GM23338 (cell line): ENCODE data around the gene NUP54. TPM values are rescaled to one million over a fixed set of nuclear protein-coding genes. Genes with fewer than 3 reads are reported as not detected.

Experiments
- ATAC-seq: fragments of 200-7000 bp; cut with Tn5 transposase; 3 replicates; pipeline ENCODE4 v1.9.1; 2020
- DNase-seq: peaks from one replicate; pipeline ENCODE4 v3.0.0-alpha.2; 2015; ENCODE audit warnings: low spot score
- H2AFZ ChIP-seq: fragments of 200-600 bp; sonication (generic); 2 replicates; pipeline ENCODE4 v1.8.0; 2016; ENCODE audit warnings: antibody characterized with exemption, mild to moderate bottlenecking, moderate library complexity
- H3F3A ChIP-seq: fragments of 200-600 bp; sonication (generic); replicated peaks from 2 replicates; pipeline ENCODE4 v1.8.0; 2017; ENCODE audit warnings: antibody characterized with exemption, mixed run types, low read depth
- H3K27ac ChIP-seq: fragments of 200-600 bp; sonication (generic); 2 replicates; pipeline ENCODE4 v1.6.1; 2016; ENCODE audit warnings: low read depth
- H3K27me3 ChIP-seq: fragments of 200-600 bp; sonication (generic); 2 replicates; pipeline ENCODE4 v1.8.0; 2016; ENCODE audit warnings: mild to moderate bottlenecking, mixed run types, moderate library complexity; ENCODE audit not compliant: insufficient read depth
- H3K36me3 ChIP-seq: fragments of 200-600 bp; sonication (generic); 2 replicates; pipeline ENCODE4 v1.8.0; 2016; ENCODE audit warnings: mild to moderate bottlenecking; ENCODE audit not compliant: insufficient read depth
- H3K4me1 ChIP-seq: fragments of 200-600 bp; sonication (generic); 2 replicates; pipeline ENCODE4 v1.8.0; 2016; ENCODE audit warnings: mild to moderate bottlenecking, moderate library complexity; ENCODE audit not compliant: insufficient read depth
- H3K4me2 ChIP-seq: fragments of 200-600 bp; sonication (generic); 2 replicates; pipeline ENCODE4 v1.7.1; 2017; ENCODE audit warnings: mixed run types
- H3K4me3 ChIP-seq: fragments of 200-600 bp; sonication (generic); 2 replicates; pipeline ENCODE4 v1.6.1; 2016; ENCODE audit warnings: mixed run types
- H3K79me2 ChIP-seq: fragments of 200-600 bp; sonication (generic); replicated peaks from 2 replicates; pipeline ENCODE4 v1.8.0; 2017; ENCODE audit warnings: mild to moderate bottlenecking; ENCODE audit not compliant: insufficient read depth
- H3K9me2 ChIP-seq: fragments of 200-600 bp; sonication (generic); 2 replicates; pipeline ENCODE4 v1.8.0; 2017; ENCODE audit not compliant: insufficient read depth
- H4K20me1 ChIP-seq: fragments of 200-600 bp; sonication (generic); replicated peaks from 2 replicates; pipeline ENCODE4 v1.8.0; 2017; ENCODE audit warnings: mild to moderate bottlenecking; ENCODE audit not compliant: insufficient read depth
- H3K27ac Mint-ChIP-seq: 2 replicates; pipeline ENCODE4 v1.8.0; 2020; ENCODE audit warnings: inconsistent platforms, mild to moderate bottlenecking, moderate library complexity, mixed read lengths
- H3K27me3 Mint-ChIP-seq: 3 replicates; pipeline ENCODE4 v1.8.0; 2022; ENCODE audit warnings: low read depth, mild to moderate bottlenecking, moderate library complexity, mixed read lengths, inconsistent platforms; ENCODE audit not compliant: insufficient read depth, poor library complexity
- H3K36me3 Mint-ChIP-seq: 3 replicates; pipeline ENCODE4 v1.8.0; 2021; ENCODE audit warnings: low read depth, mild to moderate bottlenecking, inconsistent platforms, moderate library complexity, mixed read lengths
- H3K4me1 Mint-ChIP-seq: 3 replicates; pipeline ENCODE4 v1.8.0; 2020; ENCODE audit warnings: mild to moderate bottlenecking, inconsistent platforms, mixed read lengths
- H3K4me3 Mint-ChIP-seq: 3 replicates; pipeline ENCODE4 v1.8.0; 2021; ENCODE audit warnings: moderate library complexity, mild to moderate bottlenecking, inconsistent platforms, mixed read lengths
- H3K9me3 Mint-ChIP-seq: 3 replicates; pipeline ENCODE4 v1.8.0; 2020; ENCODE audit warnings: moderate library complexity, mild to moderate bottlenecking, inconsistent platforms, mixed read lengths
- CREB1 ChIP-seq: fragments of 250-450 bp; sonication (Bioruptor Pico); IDR thresholded peaks from 2 replicates; pipeline ENCODE4 v1.5.0; 2020; ENCODE audit warnings: low read depth, mild to moderate bottlenecking, moderate library complexity
- ETS1 ChIP-seq: IDR thresholded peaks from 2 replicates; pipeline ENCODE4 v1.6.1; 2016; ENCODE audit warnings: antibody characterized with exemption
- EZH2 ChIP-seq: fragments of 200-600 bp; sonication (generic); IDR thresholded peaks from one replicate; pipeline ENCODE4 v1.8.0; 2017; ENCODE audit warnings: antibody characterized with exemption, mild to moderate bottlenecking, low read depth; ENCODE audit not compliant: unreplicated experiment
- EZH2phosphoT487 ChIP-seq: fragments of 200-600 bp; sonication (generic); IDR thresholded peaks from one replicate; pipeline ENCODE4 v1.8.1; 2018; ENCODE audit warnings: antibody characterized with exemption; ENCODE audit not compliant: unreplicated experiment
- NANOG ChIP-seq: IDR thresholded peaks from 2 replicates; pipeline ENCODE4 v1.6.1; 2016; ENCODE audit warnings: antibody characterized with exemption, borderline replicate concordance
- POLR2AphosphoS5 ChIP-seq: IDR thresholded peaks from 2 replicates; pipeline ENCODE4 v1.6.1; 2016; ENCODE audit warnings: antibody characterized with exemption, low read depth
- STAT1 ChIP-seq: IDR thresholded peaks from one replicate; pipeline ENCODE4 v1.6.1; 2016; ENCODE audit warnings: antibody characterized with exemption; ENCODE audit not compliant: unreplicated experiment
- ZNF331 ChIP-seq: fragments of 250-450 bp; sonication (Bioruptor Pico); IDR thresholded peaks from 2 replicates; pipeline ENCODE4 v1.5.0; 2020; ENCODE audit warnings: low read depth, mild to moderate bottlenecking, moderate library complexity
- polyA plus RNA-seq: library from polyadenylated mRNA; unstranded; fragments of >200 nt; fragmentation: Nextera tagmentation; extraction: Ambion mirVana; gene quantifications from 2 replicates; pipeline ENCODE4 v1.2.1, GENCODE V29; 2016
- total RNA-seq: library from RNA; depleted of rRNA; stranded (reverse); fragments of >200 nt; shearing (Covaris generic); gene quantifications from 2 replicates; pipeline ENCODE4 v1.2.3, GENCODE V29; 2014
- TF ChIP-seq, protein P1 (sequence below): IDR thresholded peaks from one replicate; pipeline ENCODE4 v1.6.1; 2018; ENCODE audit warnings: antibody characterized with exemption; ENCODE audit not compliant: unreplicated experiment
- TF ChIP-seq, protein P2 (sequence below), 2 experiments: fragments of 200-600 bp in 1 of 2; sonication (generic) in 1 of 2; conservative IDR thresholded peaks; 2 replicates each; pipeline versions ENCODE4 v1.5.1 to v1.6.1; 2016 to 2017; ENCODE audit warnings: antibody characterized with exemption in 2 of 2, low read depth in 2 of 2, mild to moderate bottlenecking in 2 of 2, moderate library complexity in 1 of 2

Gene NUP54
- total and polyA plus RNA-seq, 2 experiments from 2014 or later = 97.8 to 118 TPM

DNA sequence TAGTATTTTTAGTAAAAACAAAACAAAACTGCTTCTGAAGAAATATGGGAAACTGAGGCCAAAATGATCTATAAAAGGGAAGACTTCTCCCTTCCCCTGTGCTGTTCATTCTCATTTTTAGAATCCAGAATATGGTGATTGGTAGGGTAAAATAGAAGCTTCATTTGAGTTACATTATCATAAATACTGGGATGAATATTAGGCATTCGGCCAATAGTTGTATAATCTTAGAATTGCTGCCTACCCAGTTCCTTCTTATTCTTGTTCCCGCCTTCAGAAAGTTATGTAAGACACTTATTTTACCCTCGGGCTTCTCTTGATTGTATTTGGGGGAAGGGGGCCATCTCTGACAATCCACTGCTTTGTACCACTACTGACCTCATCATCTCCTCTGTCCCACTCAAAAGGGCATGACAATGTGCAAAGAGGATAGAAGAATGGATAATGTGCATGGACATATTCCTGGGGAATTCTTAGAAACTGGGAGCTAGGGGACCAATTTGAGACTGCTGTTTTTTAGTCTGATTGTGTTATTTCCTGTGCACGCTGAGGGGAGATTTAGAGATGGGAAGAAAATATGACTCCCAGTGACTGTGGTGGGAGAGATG is 73.1 kb downstream of the NUP54 start (continued):
- TF ChIP-seq, protein P1, sequence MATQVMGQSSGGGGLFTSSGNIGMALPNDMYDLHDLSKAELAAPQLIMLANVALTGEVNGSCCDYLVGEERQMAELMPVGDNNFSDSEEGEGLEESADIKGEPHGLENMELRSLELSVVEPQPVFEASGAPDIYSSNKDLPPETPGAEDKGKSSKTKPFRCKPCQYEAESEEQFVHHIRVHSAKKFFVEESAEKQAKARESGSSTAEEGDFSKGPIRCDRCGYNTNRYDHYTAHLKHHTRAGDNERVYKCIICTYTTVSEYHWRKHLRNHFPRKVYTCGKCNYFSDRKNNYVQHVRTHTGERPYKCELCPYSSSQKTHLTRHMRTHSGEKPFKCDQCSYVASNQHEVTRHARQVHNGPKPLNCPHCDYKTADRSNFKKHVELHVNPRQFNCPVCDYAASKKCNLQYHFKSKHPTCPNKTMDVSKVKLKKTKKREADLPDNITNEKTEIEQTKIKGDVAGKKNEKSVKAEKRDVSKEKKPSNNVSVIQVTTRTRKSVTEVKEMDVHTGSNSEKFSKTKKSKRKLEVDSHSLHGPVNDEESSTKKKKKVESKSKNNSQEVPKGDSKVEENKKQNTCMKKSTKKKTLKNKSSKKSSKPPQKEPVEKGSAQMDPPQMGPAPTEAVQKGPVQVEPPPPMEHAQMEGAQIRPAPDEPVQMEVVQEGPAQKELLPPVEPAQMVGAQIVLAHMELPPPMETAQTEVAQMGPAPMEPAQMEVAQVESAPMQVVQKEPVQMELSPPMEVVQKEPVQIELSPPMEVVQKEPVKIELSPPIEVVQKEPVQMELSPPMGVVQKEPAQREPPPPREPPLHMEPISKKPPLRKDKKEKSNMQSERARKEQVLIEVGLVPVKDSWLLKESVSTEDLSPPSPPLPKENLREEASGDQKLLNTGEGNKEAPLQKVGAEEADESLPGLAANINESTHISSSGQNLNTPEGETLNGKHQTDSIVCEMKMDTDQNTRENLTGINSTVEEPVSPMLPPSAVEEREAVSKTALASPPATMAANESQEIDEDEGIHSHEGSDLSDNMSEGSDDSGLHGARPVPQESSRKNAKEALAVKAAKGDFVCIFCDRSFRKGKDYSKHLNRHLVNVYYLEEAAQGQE = no peak
- TF ChIP-seq EZH2 (no peak), STAT1 (no peak), NANOG (no peak)

DNA sequence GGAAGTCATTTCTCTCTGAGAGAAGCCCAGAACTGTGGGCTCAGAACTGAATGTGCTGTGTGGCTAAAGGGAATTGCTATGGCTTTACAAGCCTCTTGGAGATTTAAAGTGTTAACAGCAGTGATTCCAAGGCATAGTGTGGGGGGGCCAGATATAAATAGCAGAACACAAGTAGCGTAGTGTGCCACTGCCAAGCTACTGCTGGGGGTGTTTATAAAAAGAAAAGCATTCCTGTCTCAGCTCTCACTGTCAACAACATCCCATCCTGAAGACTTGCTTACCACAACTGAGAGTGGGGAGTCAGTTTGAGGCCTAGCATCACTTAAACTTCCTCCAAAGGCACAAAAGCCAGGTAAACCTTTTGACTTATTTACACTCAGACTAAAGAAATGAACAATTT is 73.7 kb downstream of the NUP54 start, which contains the start of gene ART3:
TSS of gene ART3 (plus strand) at position 242 of the 400 bp plus-strand sequence. CDS start 1,181 bp downstream, outside the sequence.
- no peaks in the 10 kb centered on the region for H3K36me3 ChIP-seq
- H3K9me2 ChIP-seq = peaks cover 4% of the 10 kb centered on the region; the same call in 1 of the 2 replicates
- Mint-ChIP-seq H3K36me3 (no peaks in the 10 kb centered on the region), H3K4me1 (peaks cover 14% of the 10 kb centered on the region; the same call in 2 of the 3 replicates), H3K27me3 (peaks cover 2% of the 10 kb centered on the region), H3K27ac (peak within 1 kb of the TSS; percentile 8; the same call in 1 of the 2 replicates), H3K9me3 (no peaks in the 10 kb centered on the region), H3K4me3 (no peak within 1 kb of the TSS)
- H4K20me1 ChIP-seq = no peaks in the 10 kb centered on the region
- peaks cover 15% of the 10 kb centered on the region for H3K4me1 ChIP-seq
- H2AFZ ChIP-seq = no peak within 1 kb of the TSS
- H3K4me2 ChIP-seq = no peak within 1 kb of the TSS
- H3K27ac ChIP-seq = peak within 1 kb of the TSS; percentile 86
- no peaks in the 10 kb centered on the region for H3F3A ChIP-seq
- DNase-seq (peak; percentile 27), ATAC-seq (peak; percentile 16; the same call in 2 of the 3 replicates)
- no peak within 1 kb of the TSS for H3K4me3 ChIP-seq
- H3K27me3 ChIP-seq = no peaks in the 10 kb centered on the region
- no peaks in the 10 kb centered on the region for H3K79me2 ChIP-seq
- TF ChIP-seq ETS1 (no peak), EZH2 (no peak), ZNF331 (CRISPR knock-in tag) (no peak), POLR2AphosphoS5 (no peak), STAT1 (no peak), CREB1 (CRISPR knock-in tag) (no peak), NANOG (no peak), EZH2phosphoT487 (no peak)
- TF ChIP-seq, protein P2, sequence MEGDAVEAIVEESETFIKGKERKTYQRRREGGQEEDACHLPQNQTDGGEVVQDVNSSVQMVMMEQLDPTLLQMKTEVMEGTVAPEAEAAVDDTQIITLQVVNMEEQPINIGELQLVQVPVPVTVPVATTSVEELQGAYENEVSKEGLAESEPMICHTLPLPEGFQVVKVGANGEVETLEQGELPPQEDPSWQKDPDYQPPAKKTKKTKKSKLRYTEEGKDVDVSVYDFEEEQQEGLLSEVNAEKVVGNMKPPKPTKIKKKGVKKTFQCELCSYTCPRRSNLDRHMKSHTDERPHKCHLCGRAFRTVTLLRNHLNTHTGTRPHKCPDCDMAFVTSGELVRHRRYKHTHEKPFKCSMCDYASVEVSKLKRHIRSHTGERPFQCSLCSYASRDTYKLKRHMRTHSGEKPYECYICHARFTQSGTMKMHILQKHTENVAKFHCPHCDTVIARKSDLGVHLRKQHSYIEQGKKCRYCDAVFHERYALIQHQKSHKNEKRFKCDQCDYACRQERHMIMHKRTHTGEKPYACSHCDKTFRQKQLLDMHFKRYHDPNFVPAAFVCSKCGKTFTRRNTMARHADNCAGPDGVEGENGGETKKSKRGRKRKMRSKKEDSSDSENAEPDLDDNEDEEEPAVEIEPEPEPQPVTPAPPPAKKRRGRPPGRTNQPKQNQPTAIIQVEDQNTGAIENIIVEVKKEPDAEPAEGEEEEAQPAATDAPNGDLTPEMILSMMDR (conservative IDR thresholded peaks at IDR 0.05; ENCODE audit: low read depth in 2 of 2) = no peak
- TF ChIP-seq, protein P1 = no peak
